Right lung (tissue), 5 donors: ENCODE data around the gene CCNDBP1. TPM values are rescaled to one million over a fixed set of nuclear protein-coding genes. Genes with fewer than 3 reads are reported as not detected.
A peak's percentile ranks its signal among the peaks of the same experiment; 100 is the strongest.
"Not testable (repeated sequence)": the region's sequence is repeated elsewhere in the genome, so short reads cannot be mapped to it uniquely, and the experiment has no call there.

ENCODE experiments used
- DNase-seq, 2 donors: peaks; one replicate each; pipeline ENCODE4 v3.0.0-alpha.2; 2013
- polyA plus RNA-seq, 5 donors: library from polyadenylated mRNA; unstranded; fragments of 120-200 nt; gene quantifications; one replicate each; pipeline versions ENCODE4 v1.2.1 to v1.2.3, GENCODE V29; 2013; ENCODE audit warnings: inconsistent platforms in 1 of 5, low replicate concordance in 1 of 5; ENCODE audit not compliant: insufficient read length in 5 of 5, insufficient read depth in 1 of 5

CCNDBP1 gene
- polyA plus RNA-seq, 5 donors = 52.1 to 64.8 (median 57.9) TPM

GRCh38 chr15:43213466-43213865 is 28.3 kb downstream of the CCNDBP1 start:
- no peak for DNase-seq

DNA sequence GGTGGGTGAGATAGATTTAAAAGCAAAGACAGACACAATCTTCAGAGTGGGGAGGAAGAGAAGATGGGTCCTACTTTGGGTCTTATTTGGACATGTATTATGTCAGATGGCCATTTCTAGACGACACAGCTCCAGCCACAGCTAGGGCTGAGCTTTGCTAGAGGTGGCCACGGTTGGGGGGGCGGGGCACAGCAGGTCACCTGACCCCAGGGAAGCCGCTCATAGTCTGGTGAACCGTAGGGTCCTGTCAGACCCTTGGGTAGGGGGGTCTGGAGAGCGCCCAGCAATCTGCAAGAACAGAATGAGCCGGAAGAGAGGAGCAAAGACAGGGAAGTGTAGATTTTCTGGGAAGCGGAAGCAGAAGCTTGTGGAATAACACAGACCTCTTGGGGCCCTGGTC is 29.0 kb downstream of the CCNDBP1 start:
- DNase-seq = no peak

- DNase-seq = no peak
These were observed 29.5 kb downstream of the CCNDBP1 start for GRCh38 chr15:43214592-43215295.

DNA sequence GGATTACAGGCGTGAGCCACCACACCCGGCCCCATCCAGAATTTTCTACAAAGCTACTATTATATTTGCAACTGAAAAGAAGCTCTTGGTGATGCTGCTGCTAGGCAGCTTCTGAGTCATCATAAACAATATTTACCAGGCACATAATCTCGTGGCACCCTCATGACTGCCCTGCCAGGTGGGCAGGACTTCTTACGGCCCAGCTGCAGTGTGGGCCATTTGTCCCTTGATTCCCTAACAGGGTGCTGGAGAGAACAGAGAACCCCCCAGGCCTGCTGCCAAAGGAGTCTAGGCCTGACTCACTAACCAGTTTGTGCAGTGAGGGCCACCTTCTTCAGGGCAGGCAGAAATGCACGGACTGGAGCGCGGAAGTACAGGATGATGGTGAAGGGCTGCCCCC is 30.8 kb downstream of the CCNDBP1 start:
- DNase-seq = no peak

DNA sequence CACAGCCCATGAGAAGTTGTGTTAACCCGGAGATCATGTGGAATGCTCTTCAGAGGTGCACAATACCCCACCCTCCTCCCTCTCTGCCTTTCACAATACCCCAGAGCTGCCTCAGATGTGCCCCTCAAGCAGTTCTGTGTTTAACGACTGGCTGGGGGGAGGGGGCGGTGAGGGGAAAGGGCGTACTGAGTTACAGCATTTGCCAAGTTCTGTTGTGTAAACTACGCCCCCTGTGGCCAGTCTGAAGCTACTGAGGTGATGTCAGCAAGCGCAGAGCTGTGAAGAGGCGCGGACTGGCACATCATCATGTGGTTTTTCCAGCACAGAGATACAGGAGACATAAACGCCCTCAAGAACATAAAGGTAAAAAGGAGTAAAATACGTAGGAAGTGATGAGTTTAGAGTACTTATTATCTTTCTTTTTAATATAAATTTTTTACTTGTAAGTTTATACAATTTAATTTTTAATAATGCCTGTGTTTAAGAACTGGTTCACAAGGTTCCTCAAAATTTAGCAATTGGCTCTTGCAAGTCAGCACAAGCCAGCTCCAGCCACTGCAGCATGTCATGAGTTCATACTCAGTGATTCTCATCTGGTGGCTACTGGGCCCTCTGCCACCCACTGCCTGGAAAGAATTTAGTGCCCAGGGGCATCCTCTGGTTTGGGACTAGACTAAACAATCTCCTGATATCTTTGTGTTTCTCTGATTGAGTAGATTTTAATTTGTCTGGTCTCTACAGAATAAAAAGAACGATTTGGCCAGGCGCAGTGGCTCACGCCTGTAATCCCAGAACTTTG is 33.9 kb downstream of the CCNDBP1 start:
- no peak for DNase-seq

DNA sequence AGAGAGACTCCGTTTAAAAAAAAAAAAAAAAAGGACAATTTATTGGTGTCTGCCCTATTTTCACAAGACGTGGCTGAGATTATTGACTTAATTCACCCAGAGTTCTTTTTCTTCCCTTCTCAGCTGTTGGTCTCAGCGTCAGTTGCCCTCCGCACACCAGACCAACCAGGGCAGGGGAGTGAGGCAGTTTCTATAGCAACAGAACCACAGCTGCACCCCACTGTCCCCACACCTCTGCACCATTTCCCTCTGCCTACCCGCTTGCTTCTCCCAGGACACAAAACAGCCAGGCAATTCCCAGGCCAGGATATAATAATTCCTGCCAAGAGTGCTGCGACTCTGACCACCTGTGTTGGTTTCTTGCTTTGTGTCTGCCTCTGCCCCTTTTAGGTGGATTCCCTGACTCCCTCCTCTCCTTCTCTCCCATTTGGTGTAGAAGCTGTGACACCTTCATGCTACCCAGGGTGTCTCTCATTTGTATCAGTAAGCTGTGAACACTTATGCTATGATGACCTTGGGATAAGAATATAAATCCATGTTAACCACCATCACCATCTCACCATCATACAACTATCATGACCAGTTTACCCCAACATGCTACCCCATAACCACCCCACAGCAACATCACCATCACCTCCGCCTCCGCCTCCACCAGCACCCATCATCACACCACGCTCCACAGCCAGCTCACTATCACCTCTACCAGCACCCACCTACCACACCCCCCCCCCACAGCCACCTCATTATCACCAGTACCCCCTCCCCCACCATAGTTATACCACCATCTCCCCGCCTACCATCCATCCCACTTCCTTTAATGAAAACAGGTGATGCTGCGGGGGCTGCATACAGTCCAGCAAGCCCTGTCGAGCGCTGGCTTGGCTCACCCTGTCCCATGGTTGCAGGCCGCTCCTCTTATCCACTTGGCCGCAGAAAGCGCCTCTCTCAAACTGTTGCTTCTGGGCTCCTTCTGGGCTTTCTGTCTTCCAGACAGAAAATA is 35.0 kb downstream of the CCNDBP1 start:
- no peak for DNase-seq

DNA sequence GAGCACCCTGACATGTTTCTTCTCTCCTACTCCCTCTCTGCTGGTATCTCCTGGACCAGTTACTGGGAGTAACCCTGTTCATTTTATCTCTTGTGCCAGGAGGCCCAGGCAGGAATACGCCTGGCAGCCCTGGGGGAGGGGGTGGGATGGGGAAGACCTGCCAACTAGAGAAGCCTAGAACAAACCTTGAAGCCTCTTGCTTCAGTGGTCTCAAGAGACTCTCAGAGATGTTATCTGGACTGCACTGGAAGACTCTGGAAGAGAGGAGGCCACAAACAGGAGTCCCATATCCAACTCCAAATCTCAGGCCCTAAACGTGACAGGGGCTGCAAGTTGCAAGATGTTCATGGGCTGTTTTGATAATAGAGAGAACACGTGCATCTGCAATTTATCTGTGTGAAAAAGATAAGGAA is 35.8 kb downstream of the CCNDBP1 start, which contains the start of gene EPB42:
TSS of gene EPB42 (minus strand) at position 28 of the 413 bp plus-strand sequence. CDS start 193 bp downstream, outside the sequence.
- no peak for DNase-seq

GRCh38 chr15:43221422-43221821 is 36.2 kb downstream of the CCNDBP1 start:
- no peak for DNase-seq

DNA sequence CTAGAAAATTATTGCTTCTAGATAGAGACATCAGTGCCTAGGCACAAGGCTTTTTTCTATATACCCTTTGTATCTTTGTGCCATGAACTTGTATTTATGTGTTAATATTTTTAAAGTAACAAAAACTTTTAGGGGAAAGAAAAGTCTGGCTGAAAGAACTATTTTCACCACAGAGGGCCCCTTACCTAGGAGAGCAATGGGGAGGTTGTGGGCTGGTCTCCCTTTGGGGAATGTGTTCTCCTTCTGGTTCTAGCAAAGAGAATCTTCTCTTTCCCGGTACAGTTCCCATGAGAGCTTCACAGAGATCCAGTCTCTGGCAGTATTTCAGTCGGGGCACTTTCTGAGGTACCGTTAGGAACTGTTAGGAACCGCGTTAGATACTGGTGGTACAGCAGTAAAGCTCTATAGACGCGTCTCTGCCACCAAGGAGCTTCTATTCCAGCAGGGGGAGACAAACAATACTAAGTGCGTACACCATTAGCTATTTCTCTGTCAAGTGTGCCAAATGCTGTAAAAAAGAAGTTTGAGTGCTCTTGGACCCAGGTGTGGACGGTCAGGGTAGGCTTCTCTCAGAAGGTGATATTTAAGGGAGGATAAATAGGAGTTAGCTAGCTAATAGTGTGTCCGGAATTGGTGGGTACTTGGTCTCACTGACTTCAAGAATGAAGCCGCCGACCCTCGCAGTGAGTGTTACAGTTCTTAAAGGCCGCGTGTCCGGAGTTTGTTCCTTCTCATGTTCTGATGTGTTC is 40.2 kb downstream of the CCNDBP1 start:
- DNase-seq = peak; percentile 18 to 40

GRCh38 chr15:43225950-43226255 is 40.7 kb downstream of the CCNDBP1 start:
- DNase-seq = not testable (repeated sequence)

GRCh38 chr15:43226436-43227305 is 41.5 kb downstream of the CCNDBP1 start:
- no peak for DNase-seq

GRCh38 chr15:43229977-43230376 is 44.8 kb downstream of the CCNDBP1 start:
- no peak for DNase-seq

GRCh38 chr15:43230640-43231115 is 45.5 kb downstream of the CCNDBP1 start:
- no peak for DNase-seq

GRCh38 chr15:43232289-43232874 is 47.2 kb downstream of the CCNDBP1 start:
- no peak for DNase-seq

DNA sequence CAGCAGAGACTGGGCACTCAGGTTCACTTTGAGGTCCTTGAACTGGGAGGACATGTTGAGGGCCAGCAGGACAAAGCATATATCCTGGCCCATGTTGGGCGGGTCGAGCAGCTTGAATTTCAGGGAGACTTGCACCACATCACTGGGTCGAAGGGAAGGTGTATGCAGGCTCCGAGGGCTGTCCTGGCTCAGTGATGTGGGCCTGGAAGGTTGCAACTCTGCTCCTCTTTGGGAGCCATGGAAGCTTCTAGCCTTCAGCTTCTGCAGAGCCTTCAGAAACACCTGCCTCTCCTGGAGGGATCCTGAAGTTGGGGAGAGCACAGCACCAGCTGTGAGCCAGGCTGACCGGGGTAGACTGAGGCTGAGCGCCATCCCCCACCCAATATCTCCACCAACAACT is 50.3 kb downstream of the CCNDBP1 start:
- DNase-seq = no peak

GRCh38 chr15:43237842-43238470 is 52.8 kb downstream of the CCNDBP1 start:
- DNase-seq = no peak

GRCh38 chr15:43238671-43239131 is 53.5 kb downstream of the CCNDBP1 start:
- no peak for DNase-seq

DNA sequence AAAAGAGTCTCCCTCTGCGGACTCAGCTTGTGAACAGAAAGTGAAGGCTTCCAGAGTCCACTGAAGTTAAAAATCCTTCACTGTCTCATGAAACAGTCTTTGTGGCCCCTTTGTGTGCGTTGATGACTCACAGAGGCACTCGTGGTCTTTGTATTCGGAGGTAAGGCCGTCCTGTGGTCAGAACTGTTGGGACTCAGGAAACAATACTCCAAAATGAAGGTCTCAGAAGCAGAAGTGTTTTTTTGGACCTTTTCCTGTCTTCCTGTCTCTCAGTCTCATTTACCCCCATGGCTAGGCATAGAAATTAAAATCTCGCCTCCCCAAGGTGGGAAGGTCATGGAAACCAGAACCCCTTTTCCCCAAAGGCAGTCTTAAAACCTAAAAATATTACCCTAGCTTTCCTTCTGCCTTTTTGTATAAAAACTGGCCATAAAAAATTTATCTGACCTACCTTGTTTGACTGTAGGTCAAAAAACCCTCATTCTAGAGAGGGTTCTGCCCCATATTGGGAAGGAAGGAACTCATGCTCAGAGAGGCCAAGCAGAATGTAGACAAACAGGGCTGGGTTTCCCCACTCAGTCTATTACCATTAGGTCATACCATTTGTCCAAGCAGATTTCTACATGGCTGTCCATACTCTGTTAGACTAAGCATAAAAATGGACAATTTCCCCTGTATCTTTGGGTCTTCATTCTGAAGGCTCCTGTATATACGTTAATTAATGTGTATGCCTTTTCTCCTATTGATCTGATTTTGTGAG is 54.7 kb downstream of the CCNDBP1 start:
- no peak for DNase-seq
